Progenitor cell of endocrine pancreas (in vitro differentiated cells): ENCODE results near the gene SFXN4. TPM values are rescaled to one million over a fixed set of nuclear protein-coding genes. Genes with fewer than 3 reads are reported as not detected.

Source experiments
- DNase-seq: peaks from one replicate; pipeline ENCODE4 v3.0.0; 2021; ENCODE audit warnings: low spot score; ENCODE audit not compliant: unreplicated experiment
- H3K27ac Mint-ChIP-seq: 2 replicates; pipeline ENCODE4 v1.8.0; 2021; ENCODE audit warnings: mild to moderate bottlenecking, moderate library complexity, mixed read lengths
- H3K27me3 Mint-ChIP-seq: 2 replicates; pipeline ENCODE4 v1.8.0; 2021; ENCODE audit warnings: mixed read lengths
- H3K36me3 Mint-ChIP-seq: 2 replicates; pipeline ENCODE4 v1.8.0; 2022; ENCODE audit warnings: mixed read lengths; ENCODE audit not compliant: insufficient read depth
- H3K4me1 Mint-ChIP-seq: 2 replicates; pipeline ENCODE4 v1.8.0; 2021; ENCODE audit warnings: low read depth, mixed read lengths
- H3K4me3 Mint-ChIP-seq: 2 replicates; pipeline ENCODE4 v1.8.0; 2021; ENCODE audit warnings: low read depth, mild to moderate bottlenecking, moderate library complexity, mixed read lengths
- H3K9me3 Mint-ChIP-seq: 2 replicates; pipeline ENCODE4 v1.8.0; 2021; ENCODE audit warnings: low read depth, mixed read lengths
- total RNA-seq: library from RNA; stranded (reverse); gene quantifications from 2 replicates; pipeline ENCODE4 v1.2.1, GENCODE V29; 2021
- TF ChIP-seq, protein P1 (sequence below): fragments of 200-600 bp; sonication (generic); IDR thresholded peaks from one replicate; pipeline ENCODE4 v1.5.0; 2021; ENCODE audit warnings: antibody characterized with exemption, mild to moderate bottlenecking; ENCODE audit not compliant: unreplicated experiment

SFXN4 gene
- total RNA-seq, 1 donor from 2014 or later = 27.2 TPM

- Mint-ChIP-seq H3K4me1 (peaks cover 2% of the 10 kb centered on the region), H3K27ac (no peak overlapping the region), H3K27me3 (no peaks in the 10 kb centered on the region), H3K36me3 (peaks cover 40% of the 10 kb centered on the region), H3K9me3 (peaks cover 3% of the 10 kb centered on the region), H3K4me3 (no peak overlapping the region)
- no peak for DNase-seq
- TF ChIP-seq, protein P1, sequence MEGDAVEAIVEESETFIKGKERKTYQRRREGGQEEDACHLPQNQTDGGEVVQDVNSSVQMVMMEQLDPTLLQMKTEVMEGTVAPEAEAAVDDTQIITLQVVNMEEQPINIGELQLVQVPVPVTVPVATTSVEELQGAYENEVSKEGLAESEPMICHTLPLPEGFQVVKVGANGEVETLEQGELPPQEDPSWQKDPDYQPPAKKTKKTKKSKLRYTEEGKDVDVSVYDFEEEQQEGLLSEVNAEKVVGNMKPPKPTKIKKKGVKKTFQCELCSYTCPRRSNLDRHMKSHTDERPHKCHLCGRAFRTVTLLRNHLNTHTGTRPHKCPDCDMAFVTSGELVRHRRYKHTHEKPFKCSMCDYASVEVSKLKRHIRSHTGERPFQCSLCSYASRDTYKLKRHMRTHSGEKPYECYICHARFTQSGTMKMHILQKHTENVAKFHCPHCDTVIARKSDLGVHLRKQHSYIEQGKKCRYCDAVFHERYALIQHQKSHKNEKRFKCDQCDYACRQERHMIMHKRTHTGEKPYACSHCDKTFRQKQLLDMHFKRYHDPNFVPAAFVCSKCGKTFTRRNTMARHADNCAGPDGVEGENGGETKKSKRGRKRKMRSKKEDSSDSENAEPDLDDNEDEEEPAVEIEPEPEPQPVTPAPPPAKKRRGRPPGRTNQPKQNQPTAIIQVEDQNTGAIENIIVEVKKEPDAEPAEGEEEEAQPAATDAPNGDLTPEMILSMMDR = no peak
Measured at GRCh38 chr10:119129721-119130120, 35.8 kb downstream of the SFXN4 start.

DNA sequence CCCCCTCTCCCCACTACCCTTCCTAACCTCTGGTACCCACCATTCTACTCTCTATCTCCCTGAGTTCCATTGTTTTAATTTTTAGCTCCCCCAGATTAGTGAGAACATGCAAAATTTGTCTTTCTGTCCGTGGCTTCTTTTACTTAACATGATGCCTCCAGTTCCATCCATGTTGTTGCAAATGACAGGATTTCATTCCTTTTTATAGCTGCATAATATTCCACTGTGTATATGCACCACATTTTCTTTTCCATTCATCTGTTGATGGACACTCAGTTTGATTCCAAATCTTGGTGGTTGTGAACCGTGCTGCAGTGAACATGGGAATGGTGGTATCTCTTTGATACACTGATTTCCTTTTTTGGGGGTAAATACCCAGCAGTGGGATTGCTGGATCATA, 39.6 kb downstream of the SFXN4 start:
- Mint-ChIP-seq H3K4me3 (no peak overlapping the region), H3K27me3 (no peaks in the 10 kb centered on the region), H3K27ac (no peak overlapping the region), H3K9me3 (peaks cover 3% of the 10 kb centered on the region), H3K36me3 (peaks cover 36% of the 10 kb centered on the region), H3K4me1 (peaks cover 2% of the 10 kb centered on the region)
- TF ChIP-seq, protein P1 = no peak
- no peak for DNase-seq

GRCh38 chr10:119120875-119121274, 44.6 kb downstream of the SFXN4 start:
- Mint-ChIP-seq H3K9me3 (peaks cover 2% of the 10 kb centered on the region), H3K4me1 (no peaks in the 10 kb centered on the region), H3K36me3 (peaks cover 24% of the 10 kb centered on the region), H3K27me3 (no peaks in the 10 kb centered on the region), H3K27ac (no peak overlapping the region), H3K4me3 (no peak overlapping the region)
- TF ChIP-seq, protein P1 = no peak
- no peak for DNase-seq

DNA sequence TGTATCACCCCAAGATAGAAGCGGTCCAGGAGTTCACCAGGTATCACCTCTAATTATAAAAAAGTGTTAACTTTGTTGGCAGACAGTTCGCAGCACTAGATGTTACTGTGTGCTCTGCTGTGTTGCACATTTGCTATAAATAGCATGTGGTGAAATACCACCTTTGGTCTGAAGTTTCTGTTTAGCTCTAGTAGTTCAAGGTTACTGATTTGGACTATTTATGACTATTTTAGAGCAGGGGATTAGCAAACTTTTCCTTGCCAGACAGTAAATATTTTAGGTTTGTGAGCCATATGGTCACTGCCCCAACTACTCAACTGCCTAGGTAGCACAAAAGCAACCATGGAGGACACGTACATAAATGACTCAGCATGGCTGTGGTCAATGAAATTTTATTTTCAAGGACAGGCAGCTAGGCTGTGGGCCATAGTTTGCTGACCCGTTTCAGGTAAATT, 45.1 kb downstream of the SFXN4 start:
- Mint-ChIP-seq H3K4me1 (no peaks in the 10 kb centered on the region), H3K9me3 (no peaks in the 10 kb centered on the region), H3K4me3 (no peak overlapping the region), H3K27me3 (no peaks in the 10 kb centered on the region), H3K36me3 (peaks cover 23% of the 10 kb centered on the region), H3K27ac (no peak overlapping the region)
- TF ChIP-seq, protein P1 = no peak
- no peak for DNase-seq

GRCh38 chr10:119119400-119119799, 46.1 kb downstream of the SFXN4 start:
- Mint-ChIP-seq H3K27ac (no peak overlapping the region), H3K9me3 (no peaks in the 10 kb centered on the region), H3K36me3 (peaks cover 27% of the 10 kb centered on the region), H3K4me1 (no peaks in the 10 kb centered on the region), H3K27me3 (no peaks in the 10 kb centered on the region), H3K4me3 (no peak overlapping the region)
- TF ChIP-seq, protein P1 = no peak
- no peak for DNase-seq
